ENCODE measurements around the gene IL4R.

DNA sequence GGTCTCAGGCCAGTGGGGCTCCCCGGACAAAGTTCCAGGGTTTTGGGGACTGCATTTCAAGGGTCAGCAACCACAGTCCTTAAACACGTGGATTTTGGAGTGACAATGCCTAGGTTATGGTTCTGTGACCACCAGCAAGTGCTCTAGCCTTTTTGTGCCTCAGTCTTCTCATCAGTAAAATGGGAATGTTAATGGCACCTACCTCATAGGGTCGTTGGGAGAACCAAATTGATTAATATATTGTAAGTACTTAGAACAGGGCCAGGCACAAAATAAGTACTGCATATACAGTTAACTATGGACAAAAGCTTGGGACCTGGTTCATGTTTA lies 13.8 kb downstream of the IL4R start:
- TF ChIP-seq, protein P1, sequence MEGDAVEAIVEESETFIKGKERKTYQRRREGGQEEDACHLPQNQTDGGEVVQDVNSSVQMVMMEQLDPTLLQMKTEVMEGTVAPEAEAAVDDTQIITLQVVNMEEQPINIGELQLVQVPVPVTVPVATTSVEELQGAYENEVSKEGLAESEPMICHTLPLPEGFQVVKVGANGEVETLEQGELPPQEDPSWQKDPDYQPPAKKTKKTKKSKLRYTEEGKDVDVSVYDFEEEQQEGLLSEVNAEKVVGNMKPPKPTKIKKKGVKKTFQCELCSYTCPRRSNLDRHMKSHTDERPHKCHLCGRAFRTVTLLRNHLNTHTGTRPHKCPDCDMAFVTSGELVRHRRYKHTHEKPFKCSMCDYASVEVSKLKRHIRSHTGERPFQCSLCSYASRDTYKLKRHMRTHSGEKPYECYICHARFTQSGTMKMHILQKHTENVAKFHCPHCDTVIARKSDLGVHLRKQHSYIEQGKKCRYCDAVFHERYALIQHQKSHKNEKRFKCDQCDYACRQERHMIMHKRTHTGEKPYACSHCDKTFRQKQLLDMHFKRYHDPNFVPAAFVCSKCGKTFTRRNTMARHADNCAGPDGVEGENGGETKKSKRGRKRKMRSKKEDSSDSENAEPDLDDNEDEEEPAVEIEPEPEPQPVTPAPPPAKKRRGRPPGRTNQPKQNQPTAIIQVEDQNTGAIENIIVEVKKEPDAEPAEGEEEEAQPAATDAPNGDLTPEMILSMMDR (IDR thresholded peaks at IDR 0.05) = no peak
- TF ChIP-seq POLR2A (IDR thresholded peaks at IDR 0.05) = no peak

Measured in right lobe of liver (tissue), 4 donors.